Measurements from ENCODE around the gene ARHGEF33.

ARHGEF33 gene

DNA sequence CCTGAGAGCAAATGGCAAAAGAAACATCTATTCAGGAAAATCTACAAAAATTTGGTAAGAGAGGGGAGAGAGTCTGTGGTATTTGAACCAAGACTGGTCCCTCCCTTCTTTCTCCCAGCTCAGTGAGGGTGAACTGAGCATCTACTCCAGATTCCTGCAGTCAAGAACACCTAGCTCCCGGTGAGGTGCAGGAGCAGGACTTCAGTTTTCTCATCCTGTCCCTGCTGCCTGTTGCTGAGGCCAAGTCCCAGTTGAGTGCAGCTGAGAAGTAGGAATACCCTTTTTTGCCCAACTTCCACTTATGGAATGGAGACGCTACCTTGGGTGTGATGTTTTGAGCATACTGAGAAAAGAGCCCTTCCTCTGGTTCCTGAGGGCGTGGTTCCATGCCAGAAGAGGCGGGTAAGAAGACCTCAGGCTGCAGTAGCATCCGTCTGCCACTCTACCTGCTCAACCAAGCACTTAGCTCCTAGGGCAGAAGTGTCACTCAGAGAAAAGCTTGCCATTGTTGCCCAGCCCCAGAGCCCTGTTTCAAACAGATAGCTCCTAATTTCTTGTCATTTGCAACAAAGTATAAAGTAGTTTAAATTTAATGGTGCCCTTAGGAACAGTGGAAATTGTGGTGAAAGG, 118.3 kb downstream of the ARHGEF33 start:
- DNase-seq, result no peak
- no peaks in the 10 kb centered on the region for H3K27me3 ChIP-seq (ENCODE audit: insufficient read depth, low read depth, severe bottlenecking)
- peaks cover 4% of the 10 kb centered on the region for H3K36me3 ChIP-seq
- TF ChIP-seq, protein P1, sequence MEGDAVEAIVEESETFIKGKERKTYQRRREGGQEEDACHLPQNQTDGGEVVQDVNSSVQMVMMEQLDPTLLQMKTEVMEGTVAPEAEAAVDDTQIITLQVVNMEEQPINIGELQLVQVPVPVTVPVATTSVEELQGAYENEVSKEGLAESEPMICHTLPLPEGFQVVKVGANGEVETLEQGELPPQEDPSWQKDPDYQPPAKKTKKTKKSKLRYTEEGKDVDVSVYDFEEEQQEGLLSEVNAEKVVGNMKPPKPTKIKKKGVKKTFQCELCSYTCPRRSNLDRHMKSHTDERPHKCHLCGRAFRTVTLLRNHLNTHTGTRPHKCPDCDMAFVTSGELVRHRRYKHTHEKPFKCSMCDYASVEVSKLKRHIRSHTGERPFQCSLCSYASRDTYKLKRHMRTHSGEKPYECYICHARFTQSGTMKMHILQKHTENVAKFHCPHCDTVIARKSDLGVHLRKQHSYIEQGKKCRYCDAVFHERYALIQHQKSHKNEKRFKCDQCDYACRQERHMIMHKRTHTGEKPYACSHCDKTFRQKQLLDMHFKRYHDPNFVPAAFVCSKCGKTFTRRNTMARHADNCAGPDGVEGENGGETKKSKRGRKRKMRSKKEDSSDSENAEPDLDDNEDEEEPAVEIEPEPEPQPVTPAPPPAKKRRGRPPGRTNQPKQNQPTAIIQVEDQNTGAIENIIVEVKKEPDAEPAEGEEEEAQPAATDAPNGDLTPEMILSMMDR (IDR thresholded peaks at IDR 0.05; ENCODE audit: low read depth, low read length), result no peak
- H3K9me3 ChIP-seq (ENCODE audit: severe bottlenecking), result no peaks in the 10 kb centered on the region
- H3K27ac ChIP-seq, result no peak overlapping the region
- H3K4me3 ChIP-seq (ENCODE audit: low read depth, low read length), result no peak overlapping the region

DNA sequence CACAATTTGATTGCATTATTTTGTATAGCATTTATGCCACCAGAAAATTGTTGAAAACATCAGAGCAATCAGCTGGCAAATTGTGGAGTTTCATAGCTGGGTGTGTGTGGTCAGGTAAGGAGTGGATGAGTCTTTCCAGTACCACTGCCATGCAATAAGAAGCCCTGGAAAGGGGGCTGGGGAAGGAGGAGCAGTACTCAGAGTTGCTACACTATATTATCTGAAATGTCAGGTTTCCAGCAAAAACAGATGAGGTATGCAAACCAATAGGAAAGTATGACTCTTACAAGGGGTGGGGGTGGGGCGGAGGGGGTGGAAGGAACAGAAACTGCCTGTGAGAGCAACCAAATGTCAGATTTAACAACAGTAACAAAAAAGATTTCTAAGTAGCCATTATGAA, 119.0 kb downstream of the ARHGEF33 start:
- H3K36me3 ChIP-seq, result peaks cover 4% of the 10 kb centered on the region
- H3K4me3 ChIP-seq (ENCODE audit: low read depth, low read length), result no peak overlapping the region
- TF ChIP-seq, protein P1 (IDR thresholded peaks at IDR 0.05; ENCODE audit: low read depth, low read length), result no peak
- no peak overlapping the region for H3K27ac ChIP-seq
- DNase-seq, result no peak
- no peaks in the 10 kb centered on the region for H3K27me3 ChIP-seq (ENCODE audit: insufficient read depth, low read depth, severe bottlenecking)
- no peaks in the 10 kb centered on the region for H3K9me3 ChIP-seq (ENCODE audit: severe bottlenecking)

DNA sequence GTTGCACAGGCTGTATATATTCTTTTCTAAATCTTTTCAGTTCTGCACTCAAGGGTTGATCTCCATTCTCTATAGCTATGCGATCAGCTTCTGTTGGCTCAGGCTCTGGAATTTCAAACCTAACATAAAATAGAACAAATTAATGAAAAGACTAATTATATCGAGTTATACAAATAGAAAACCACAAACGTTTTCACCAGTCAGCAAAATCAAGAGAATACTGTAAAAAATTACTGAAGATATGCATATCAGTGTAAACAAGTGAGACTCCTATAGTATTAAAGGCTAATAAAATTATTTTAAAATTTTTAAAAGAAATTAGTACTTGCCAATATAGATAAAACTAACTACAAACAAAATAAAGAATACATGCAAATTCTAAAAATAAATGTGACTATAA, 124.2 kb downstream of the ARHGEF33 start:
- TF ChIP-seq, protein P1 (IDR thresholded peaks at IDR 0.05; ENCODE audit: low read depth, low read length), result no peak

DNA sequence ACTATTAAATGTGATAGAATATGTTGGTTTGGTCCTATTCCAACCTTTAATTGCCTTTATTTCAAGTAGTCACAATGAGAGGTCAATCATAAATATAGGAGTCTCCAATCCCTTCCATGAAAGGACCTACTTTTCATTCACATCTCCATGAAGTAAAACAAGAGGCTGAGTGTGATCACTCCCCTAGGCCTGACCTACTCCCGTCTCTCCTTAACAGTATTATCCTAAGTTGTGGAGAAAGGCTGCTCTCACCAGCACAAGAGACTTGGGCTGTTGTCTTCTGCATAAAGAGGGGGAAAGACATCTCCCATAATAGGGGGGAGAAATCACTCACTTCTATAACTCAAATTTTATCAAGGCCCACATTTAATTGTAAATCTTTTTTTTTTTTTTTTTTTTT, 125.7 kb downstream of the ARHGEF33 start:
- Histone ChIP-seq H3K4me3 (ENCODE audit: low read depth, low read length) (no peak overlapping the region), H3K36me3 (no peaks in the 10 kb centered on the region; the same call in 1 of the 2 replicates), H3K9me3 (ENCODE audit: severe bottlenecking) (no peaks in the 10 kb centered on the region), H3K27ac (no peak overlapping the region), H3K27me3 (ENCODE audit: insufficient read depth, low read depth, severe bottlenecking) (no peaks in the 10 kb centered on the region)
- TF ChIP-seq, protein P1 (IDR thresholded peaks at IDR 0.05; ENCODE audit: low read depth, low read length), result no peak
- no peak for DNase-seq

More for the DNA sequence above, 124.2 kb downstream of the ARHGEF33 start:
- H3K27ac ChIP-seq, result no peak overlapping the region
- H3K27me3 ChIP-seq (ENCODE audit: insufficient read depth, low read depth, severe bottlenecking), result no peaks in the 10 kb centered on the region
- no peak overlapping the region for H3K4me3 ChIP-seq (ENCODE audit: low read depth, low read length)
- peaks cover 4% of the 10 kb centered on the region for H3K36me3 ChIP-seq
- H3K9me3 ChIP-seq (ENCODE audit: severe bottlenecking), result no peaks in the 10 kb centered on the region
- no peak for DNase-seq

DNA sequence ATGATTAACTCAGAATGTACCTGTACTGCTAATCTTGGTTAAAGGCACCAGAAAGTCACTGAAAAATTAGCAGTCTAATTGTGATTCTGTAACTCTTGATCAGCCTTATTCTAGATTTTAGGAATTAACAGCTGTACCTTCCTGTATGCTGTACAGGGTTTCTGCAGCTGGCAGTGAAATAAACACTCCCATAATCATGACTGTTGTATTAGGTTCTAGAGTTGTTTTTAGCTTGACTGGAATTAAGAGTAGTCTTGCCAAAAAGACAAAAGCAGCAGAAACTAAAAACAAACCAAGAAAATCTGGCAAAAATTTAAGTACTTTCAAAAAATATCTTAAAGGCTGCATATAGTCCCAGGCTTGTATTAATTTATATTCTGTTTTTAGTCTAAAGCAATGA, 127.7 kb downstream of the ARHGEF33 start:
- H3K9me3 ChIP-seq (ENCODE audit: severe bottlenecking), result no peaks in the 10 kb centered on the region
- H3K27me3 ChIP-seq (ENCODE audit: insufficient read depth, low read depth, severe bottlenecking), result no peaks in the 10 kb centered on the region
- no peak overlapping the region for H3K4me3 ChIP-seq (ENCODE audit: low read depth, low read length)
- DNase-seq, result no peak
- TF ChIP-seq, protein P1 (IDR thresholded peaks at IDR 0.05; ENCODE audit: low read depth, low read length), result no peak
- H3K36me3 ChIP-seq, result no peaks in the 10 kb centered on the region
- H3K27ac ChIP-seq, result no peak overlapping the region

DNA sequence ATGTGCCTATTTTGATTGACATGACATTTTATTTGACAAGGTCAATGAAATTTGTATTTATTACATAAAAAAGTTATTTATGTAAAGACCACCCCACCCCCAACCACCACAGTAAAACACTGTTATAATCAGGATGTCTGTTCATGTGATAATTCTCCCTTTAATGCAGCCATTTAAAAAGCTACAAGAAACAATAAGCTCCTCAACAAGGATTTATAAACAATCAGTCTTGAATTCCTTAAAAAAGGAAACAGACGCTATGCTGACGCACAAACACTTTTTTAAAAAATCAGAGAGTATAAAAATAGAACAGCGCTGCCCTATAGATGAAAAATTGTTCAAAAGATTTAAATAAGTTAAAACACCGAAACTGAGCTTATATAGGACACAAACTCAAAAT, 129.0 kb downstream of the ARHGEF33 start:
- TF ChIP-seq, protein P1 (IDR thresholded peaks at IDR 0.05; ENCODE audit: low read depth, low read length), result no peak
- no peaks in the 10 kb centered on the region for H3K9me3 ChIP-seq (ENCODE audit: severe bottlenecking)
- H3K4me3 ChIP-seq (ENCODE audit: low read depth, low read length), result no peak overlapping the region
- no peaks in the 10 kb centered on the region for H3K27me3 ChIP-seq (ENCODE audit: insufficient read depth, low read depth, severe bottlenecking)
- H3K27ac ChIP-seq, result no peak overlapping the region
- no peak for DNase-seq
- H3K36me3 ChIP-seq, result no peaks in the 10 kb centered on the region

All from WERI-Rb-1 (cell line).